CD14-positive monocyte (primary cell): Measurements from ENCODE around the gene CDH23. TPM values are rescaled to one million over a fixed set of nuclear protein-coding genes. Genes with fewer than 3 reads are reported as not detected.
A peak's percentile ranks its signal among the peaks of the same experiment; 100 is the strongest.

Source experiments
- DNase-seq, 3 donors: peaks; one replicate each; pipeline ENCODE4 v3.0.0-alpha.2; 2011 to 2022
- H2AFZ ChIP-seq: 2 replicates; pipeline ENCODE4 v1.6.0; 2012; ENCODE audit warnings: mild to moderate bottlenecking, low read depth, low read length, inconsistent platforms; ENCODE audit not compliant: insufficient read depth, poor library complexity, severe bottlenecking
- H3K27ac ChIP-seq, 2 donors: 1 replicate in 1 of 2; 2 replicates in 1 of 2; pipeline ENCODE4 v1.5.1; 2012 to 2013; ENCODE audit warnings: low read length in 2 of 2, control low read depth in 1 of 2, inconsistent platforms in 1 of 2, low read depth in 1 of 2, mild to moderate bottlenecking in 1 of 2
- H3K27me3 ChIP-seq, 2 donors: one replicate each; pipeline versions ENCODE4 v1.6.0 to v1.6.1; 2011 to 2013; ENCODE audit warnings: low read length in 2 of 2; ENCODE audit not compliant: control insufficient read depth in 2 of 2, insufficient read depth in 2 of 2
- H3K36me3 ChIP-seq, 2 donors: replicated peaks in 1 of 2; 1 replicate in 1 of 2; 2 replicates in 1 of 2; pipeline versions ENCODE4 v1.5.1 to v1.6.1; 2012 to 2013; ENCODE audit warnings: low read length in 2 of 2, control low read depth in 1 of 2, inconsistent platforms in 1 of 2, mild to moderate bottlenecking in 1 of 2; ENCODE audit not compliant: insufficient read depth in 2 of 2, control insufficient read depth in 1 of 2
- H3K4me1 ChIP-seq, 2 donors: 1 replicate in 1 of 2; 2 replicates in 1 of 2; pipeline versions ENCODE4 v1.5.1 to v1.6.1; 2012 to 2013; ENCODE audit warnings: low read length in 2 of 2, control low read depth in 1 of 2, inconsistent platforms in 1 of 2, mild to moderate bottlenecking in 1 of 2, moderate library complexity in 1 of 2; ENCODE audit not compliant: insufficient read depth in 2 of 2, control insufficient read depth in 1 of 2
- H3K4me2 ChIP-seq: replicated peaks from 2 replicates; pipeline ENCODE3; 2012; ENCODE audit warnings: low read length, moderate library complexity, mild to moderate bottlenecking; ENCODE audit not compliant: poor library complexity, severe bottlenecking; ENCODE audit errors: extremely low read depth
- H3K4me3 ChIP-seq, 3 experiments: fragments of 200-600 bp in 1 of 3; sonication (generic) in 1 of 3; replicated peaks in 1 of 3; 1 replicate in 2 of 3; 2 replicates in 1 of 3; pipeline ENCODE4 v1.5.1; 2011 to 2013; ENCODE audit warnings: low read length in 3 of 3, mild to moderate bottlenecking in 3 of 3, control low read depth in 2 of 3, low read depth in 2 of 3, inconsistent platforms in 1 of 3, moderate library complexity in 1 of 3
- H3K79me2 ChIP-seq: 2 replicates; pipeline ENCODE4 v1.6.0; 2012; ENCODE audit warnings: mild to moderate bottlenecking, control low read depth, inconsistent platforms, low read length, moderate library complexity; ENCODE audit not compliant: insufficient read depth
- H3K9ac ChIP-seq: 2 replicates; pipeline ENCODE4 v1.6.0; 2017; ENCODE audit warnings: low read length, mild to moderate bottlenecking; ENCODE audit not compliant: insufficient read depth, poor library complexity, severe bottlenecking
- H3K9me3 ChIP-seq, 2 donors: replicated peaks in 1 of 2; 1 replicate in 1 of 2; 2 replicates in 1 of 2; pipeline versions ENCODE4 v1.5.1 to v1.6.1; 2012 to 2013; ENCODE audit warnings: low read length in 2 of 2, control low read depth in 1 of 2; ENCODE audit not compliant: control insufficient read depth in 1 of 2, insufficient read depth in 1 of 2
- H4K20me1 ChIP-seq: 2 replicates; pipeline ENCODE4 v1.6.0; 2012; ENCODE audit warnings: mild to moderate bottlenecking, low read length, control low read depth, moderate library complexity; ENCODE audit not compliant: insufficient read depth
- H3K27ac Mint-ChIP-seq, 7 donors: one replicate each; pipeline ENCODE4 v1.8.0; 2020; ENCODE audit warnings: mild to moderate bottlenecking in 7 of 7, mixed read lengths in 7 of 7, moderate library complexity in 6 of 7, inconsistent platforms in 2 of 7
- H3K27me3 Mint-ChIP-seq, 3 donors: one replicate each; pipeline ENCODE4 v1.8.0; 2021 to 2022; ENCODE audit warnings: low read depth in 3 of 3, mild to moderate bottlenecking in 3 of 3, mixed read lengths in 3 of 3, moderate library complexity in 3 of 3, inconsistent platforms in 1 of 3
- H3K36me3 Mint-ChIP-seq, 2 donors: one replicate each; pipeline ENCODE4 v1.8.0; 2020; ENCODE audit warnings: mixed read lengths in 2 of 2, inconsistent platforms in 1 of 2, mild to moderate bottlenecking in 1 of 2
- H3K4me1 Mint-ChIP-seq: one replicate; pipeline ENCODE4 v1.8.0; 2020; ENCODE audit warnings: mild to moderate bottlenecking, mixed read lengths
- H3K4me3 Mint-ChIP-seq, 2 donors: one replicate each; pipeline ENCODE4 v1.8.0; 2020; ENCODE audit warnings: mild to moderate bottlenecking in 2 of 2, mixed read lengths in 2 of 2, moderate library complexity in 1 of 2
- H3K9me3 Mint-ChIP-seq, 7 donors: one replicate each; pipeline ENCODE4 v1.8.0; 2020 to 2022; ENCODE audit warnings: mixed read lengths in 7 of 7, mild to moderate bottlenecking in 6 of 7, moderate library complexity in 6 of 7, inconsistent platforms in 2 of 7
- WGBS: methylation state at CpG from one replicate; pipeline ENCODE4 v1.1.5; 2013; ENCODE audit warnings: missing lambda C conversion rate; ENCODE audit not compliant: insufficient coverage; 5-methylcytosine and 5-hydroxymethylcytosine counted together
- intact Hi-C, 2 donors: fragments of 100-400 bp; cut with micrococcal nuclease; formaldehyde crosslinking; loops; one replicate each; pipeline versions ENCODE4 v1.15.0 to v1.15.1; 2023
- polyA plus RNA-seq, 3 donors: library from polyadenylated mRNA; depleted of rRNA in 1 of 3; unstranded in 2 of 3; stranded (reverse) in 1 of 3; fragments of 300-500 nt in 2 of 3; fragments of >200 nt in 1 of 3; fragmentation: Illumina TruSeq in 2 of 3; gene quantifications; 1 replicate in 2 of 3; 2 replicates in 1 of 3; pipeline ENCODE4 v1.2.3, GENCODE V29; 2012 to 2021
- TF ChIP-seq, protein P1 (sequence below): fragments of 200-600 bp; IDR thresholded peaks from one replicate; pipeline ENCODE4 v1.8.0; 2022; ENCODE audit warnings: antibody characterized with exemption, mild to moderate bottlenecking

The CDH23 gene
- polyA plus RNA-seq, 3 donors, result 8.2 to 36.2 (median 10.5) TPM

DNA sequence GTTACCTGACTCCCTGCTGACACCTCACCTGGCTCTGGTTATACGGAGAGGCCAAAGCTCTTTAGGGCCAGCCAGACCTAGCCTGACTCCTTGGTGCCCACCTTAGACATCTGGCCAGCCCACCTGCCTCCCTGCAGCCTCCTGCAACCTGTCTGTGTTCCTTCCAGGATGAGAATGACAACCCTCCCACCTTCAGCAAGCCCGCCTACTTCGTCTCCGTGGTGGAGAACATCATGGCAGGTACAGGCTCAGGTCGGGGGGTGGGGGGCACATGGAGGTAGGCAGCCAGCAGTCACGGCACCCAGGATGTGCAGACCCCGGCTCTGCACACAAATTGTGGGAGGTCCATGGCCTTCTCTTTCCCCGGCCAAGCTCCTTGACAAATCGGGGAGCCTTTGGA, 290.8 kb downstream of the CDH23 start:
- no peak overlapping the region for H3K4me2 ChIP-seq
- no peak overlapping the region for H3K4me3 ChIP-seq
- H3K27ac Mint-ChIP-seq, result no peak overlapping the region
- H3K27me3 ChIP-seq, result no peaks in the 10 kb centered on the region
- no peak overlapping the region for H2AFZ ChIP-seq
- H4K20me1 ChIP-seq, result no peaks in the 10 kb centered on the region
- no peak overlapping the region for H3K9ac ChIP-seq
- intact Hi-C loops, result no loop called here
- peaks cover 2 to 13% (median 3%) of the 10 kb centered on the region in 3 donors for H3K27me3 Mint-ChIP-seq
- H3K4me1 ChIP-seq, result peaks cover 11 to 16% of the 10 kb centered on the region in 2 donors
- H3K36me3 Mint-ChIP-seq, result peaks cover 15% of the 10 kb centered on the region in 2 donors
- TF ChIP-seq, protein P1, sequence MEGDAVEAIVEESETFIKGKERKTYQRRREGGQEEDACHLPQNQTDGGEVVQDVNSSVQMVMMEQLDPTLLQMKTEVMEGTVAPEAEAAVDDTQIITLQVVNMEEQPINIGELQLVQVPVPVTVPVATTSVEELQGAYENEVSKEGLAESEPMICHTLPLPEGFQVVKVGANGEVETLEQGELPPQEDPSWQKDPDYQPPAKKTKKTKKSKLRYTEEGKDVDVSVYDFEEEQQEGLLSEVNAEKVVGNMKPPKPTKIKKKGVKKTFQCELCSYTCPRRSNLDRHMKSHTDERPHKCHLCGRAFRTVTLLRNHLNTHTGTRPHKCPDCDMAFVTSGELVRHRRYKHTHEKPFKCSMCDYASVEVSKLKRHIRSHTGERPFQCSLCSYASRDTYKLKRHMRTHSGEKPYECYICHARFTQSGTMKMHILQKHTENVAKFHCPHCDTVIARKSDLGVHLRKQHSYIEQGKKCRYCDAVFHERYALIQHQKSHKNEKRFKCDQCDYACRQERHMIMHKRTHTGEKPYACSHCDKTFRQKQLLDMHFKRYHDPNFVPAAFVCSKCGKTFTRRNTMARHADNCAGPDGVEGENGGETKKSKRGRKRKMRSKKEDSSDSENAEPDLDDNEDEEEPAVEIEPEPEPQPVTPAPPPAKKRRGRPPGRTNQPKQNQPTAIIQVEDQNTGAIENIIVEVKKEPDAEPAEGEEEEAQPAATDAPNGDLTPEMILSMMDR, result no peak
- peaks cover 21% of the 10 kb centered on the region for H3K4me1 Mint-ChIP-seq
- DNase-seq, result no peak
- H3K79me2 ChIP-seq, result no peaks in the 10 kb centered on the region
- H3K4me3 Mint-ChIP-seq, result no peak overlapping the region
- peaks cover 0 to 17% of the 10 kb centered on the region in 2 donors for H3K9me3 ChIP-seq
- peaks cover 4 to 18% (median 11%) of the 10 kb centered on the region in 7 donors for H3K9me3 Mint-ChIP-seq
- H3K36me3 ChIP-seq, result no peaks in the 10 kb centered on the region
- WGBS, result 80% methylated on average over 7 of the region's 9 CpGs
- H3K27ac ChIP-seq, result no peak overlapping the region

DNA sequence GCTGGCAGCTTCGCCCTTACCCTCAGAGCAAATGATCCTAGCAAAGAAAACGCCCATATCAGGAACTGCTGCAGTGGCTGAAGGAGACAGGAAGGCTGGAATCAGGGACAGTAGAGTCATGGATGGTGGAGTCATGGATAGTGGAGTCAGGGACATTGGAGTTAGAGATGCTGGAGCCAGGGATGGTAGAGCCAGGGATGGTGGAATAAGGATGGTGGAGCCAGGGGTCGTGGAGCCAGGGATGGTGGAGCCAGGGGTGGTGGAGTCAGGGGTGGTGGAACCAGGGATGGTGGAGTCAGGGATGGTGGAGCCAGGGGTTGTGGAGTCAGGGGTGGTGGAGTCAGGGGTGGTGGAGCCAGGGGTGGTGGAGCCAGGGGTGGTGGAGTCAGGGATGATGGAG, 291.5 kb downstream of the CDH23 start:
- Mint-ChIP-seq H3K36me3 (peaks cover 9 to 15% of the 10 kb centered on the region in 2 donors), H3K27me3 (peaks cover 0 to 9% (median 3%) of the 10 kb centered on the region in 3 donors), H3K4me3 (no peak overlapping the region), H3K27ac (peak overlapping the region in 5 of 7 donors; percentile 10 to 62 (median 45)), H3K4me1 (peaks cover 24% of the 10 kb centered on the region), H3K9me3 (peaks cover 4 to 18% (median 11%) of the 10 kb centered on the region in 7 donors)
- no peaks in the 10 kb centered on the region for H3K27me3 ChIP-seq
- H2AFZ ChIP-seq, result no peak overlapping the region
- intact Hi-C loops, result no loop called here
- no peaks in the 10 kb centered on the region for H3K79me2 ChIP-seq
- no peak overlapping the region for H3K27ac ChIP-seq
- H3K9ac ChIP-seq, result no peak overlapping the region
- peaks cover 0 to 17% of the 10 kb centered on the region in 2 donors for H3K9me3 ChIP-seq
- DNase-seq, result no peak
- WGBS, result 89% methylated on average over 3 of the region's 3 CpGs
- peaks cover 19 to 24% of the 10 kb centered on the region in 2 donors for H3K4me1 ChIP-seq
- H3K4me3 ChIP-seq, result no peak overlapping the region
- TF ChIP-seq, protein P1, result no peak
- H3K36me3 ChIP-seq, result no peaks in the 10 kb centered on the region
- H3K4me2 ChIP-seq, result no peak overlapping the region
- no peaks in the 10 kb centered on the region for H4K20me1 ChIP-seq
